GM13976 (cell line): ENCODE data around the gene NPAS3.

Source experiments
- DNase-seq: peaks from one replicate; pipeline ENCODE4 v3.0.0; 2012; ENCODE audit warnings: low spot score
- in situ Hi-C: fragments of 300-500 bp; cut with MboI; formaldehyde crosslinking; loops from one replicate; pipeline ENCODE4 v1.12.0; 2022; ENCODE audit warnings: low sequenced_read_pairs, mixed read lengths, inconsistent platforms; ENCODE audit not compliant: unreplicated experiment
- TF ChIP-seq, protein P1 (sequence below): IDR thresholded peaks from 2 replicates; pipeline ENCODE4 v1.5.1; 2012; ENCODE audit warnings: borderline replicate concordance, mild to moderate bottlenecking; ENCODE audit not compliant: insufficient read depth; ENCODE audit errors: extremely low read depth, missing control alignments, control extremely low read depth

Gene NPAS3

DNA sequence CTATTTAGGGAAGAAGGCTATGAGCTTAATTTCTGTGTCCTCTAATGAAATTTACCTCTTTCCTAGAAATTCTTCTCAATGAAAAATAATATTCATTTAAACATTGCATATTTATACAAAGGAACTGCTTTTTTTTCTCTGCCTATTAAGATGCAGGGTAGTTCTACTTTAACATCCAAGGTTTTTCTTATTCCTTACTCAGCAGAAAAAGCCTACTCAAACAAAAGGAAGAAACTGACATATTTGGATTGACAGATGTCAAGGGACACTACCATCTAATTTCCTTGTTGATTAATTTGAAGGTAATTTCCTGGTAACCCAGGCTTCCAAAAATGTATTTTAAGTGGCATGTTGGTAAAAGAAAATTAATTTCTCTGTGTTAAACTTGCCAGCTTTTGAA, 819.9 kb downstream of the NPAS3 start:
- in situ Hi-C loops, result no loop called here
- no peak for DNase-seq
- TF ChIP-seq, protein P1, sequence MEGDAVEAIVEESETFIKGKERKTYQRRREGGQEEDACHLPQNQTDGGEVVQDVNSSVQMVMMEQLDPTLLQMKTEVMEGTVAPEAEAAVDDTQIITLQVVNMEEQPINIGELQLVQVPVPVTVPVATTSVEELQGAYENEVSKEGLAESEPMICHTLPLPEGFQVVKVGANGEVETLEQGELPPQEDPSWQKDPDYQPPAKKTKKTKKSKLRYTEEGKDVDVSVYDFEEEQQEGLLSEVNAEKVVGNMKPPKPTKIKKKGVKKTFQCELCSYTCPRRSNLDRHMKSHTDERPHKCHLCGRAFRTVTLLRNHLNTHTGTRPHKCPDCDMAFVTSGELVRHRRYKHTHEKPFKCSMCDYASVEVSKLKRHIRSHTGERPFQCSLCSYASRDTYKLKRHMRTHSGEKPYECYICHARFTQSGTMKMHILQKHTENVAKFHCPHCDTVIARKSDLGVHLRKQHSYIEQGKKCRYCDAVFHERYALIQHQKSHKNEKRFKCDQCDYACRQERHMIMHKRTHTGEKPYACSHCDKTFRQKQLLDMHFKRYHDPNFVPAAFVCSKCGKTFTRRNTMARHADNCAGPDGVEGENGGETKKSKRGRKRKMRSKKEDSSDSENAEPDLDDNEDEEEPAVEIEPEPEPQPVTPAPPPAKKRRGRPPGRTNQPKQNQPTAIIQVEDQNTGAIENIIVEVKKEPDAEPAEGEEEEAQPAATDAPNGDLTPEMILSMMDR, result no peak

DNA sequence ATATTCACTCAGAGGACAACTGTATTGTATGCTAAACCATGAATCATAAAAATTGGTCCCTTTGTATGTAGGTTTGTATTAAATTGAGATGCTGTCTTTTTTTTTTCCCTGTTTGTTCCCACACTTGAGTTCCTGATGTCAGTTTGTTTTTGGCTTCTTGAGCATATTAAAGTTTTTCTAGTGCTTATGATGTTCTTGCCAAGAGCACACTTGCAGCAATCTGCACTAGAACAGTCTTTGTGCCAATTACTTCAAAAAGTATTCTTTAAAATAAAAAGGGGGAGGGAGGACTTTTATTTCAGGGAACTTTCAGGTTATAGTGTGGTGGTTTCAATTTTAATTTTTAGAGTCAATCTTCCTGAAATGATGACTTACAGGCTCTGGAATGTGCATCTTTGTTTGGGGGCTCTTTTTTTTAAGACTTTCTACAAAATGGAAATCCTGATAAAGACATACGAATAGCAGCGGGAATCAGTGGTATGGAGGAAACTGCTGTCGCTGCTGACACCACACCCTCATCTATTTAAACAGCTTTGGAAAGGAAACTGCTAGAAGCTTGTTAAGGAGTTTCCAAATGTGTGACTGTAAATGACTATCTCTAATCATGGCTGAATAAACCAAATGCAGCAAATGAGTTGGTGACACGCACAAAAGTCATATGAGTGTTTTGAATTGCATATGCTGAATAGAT, 823.6 kb downstream of the NPAS3 start:
- TF ChIP-seq, protein P1, result no peak
- in situ Hi-C loops, result no loop called here
- DNase-seq, result no peak

DNA sequence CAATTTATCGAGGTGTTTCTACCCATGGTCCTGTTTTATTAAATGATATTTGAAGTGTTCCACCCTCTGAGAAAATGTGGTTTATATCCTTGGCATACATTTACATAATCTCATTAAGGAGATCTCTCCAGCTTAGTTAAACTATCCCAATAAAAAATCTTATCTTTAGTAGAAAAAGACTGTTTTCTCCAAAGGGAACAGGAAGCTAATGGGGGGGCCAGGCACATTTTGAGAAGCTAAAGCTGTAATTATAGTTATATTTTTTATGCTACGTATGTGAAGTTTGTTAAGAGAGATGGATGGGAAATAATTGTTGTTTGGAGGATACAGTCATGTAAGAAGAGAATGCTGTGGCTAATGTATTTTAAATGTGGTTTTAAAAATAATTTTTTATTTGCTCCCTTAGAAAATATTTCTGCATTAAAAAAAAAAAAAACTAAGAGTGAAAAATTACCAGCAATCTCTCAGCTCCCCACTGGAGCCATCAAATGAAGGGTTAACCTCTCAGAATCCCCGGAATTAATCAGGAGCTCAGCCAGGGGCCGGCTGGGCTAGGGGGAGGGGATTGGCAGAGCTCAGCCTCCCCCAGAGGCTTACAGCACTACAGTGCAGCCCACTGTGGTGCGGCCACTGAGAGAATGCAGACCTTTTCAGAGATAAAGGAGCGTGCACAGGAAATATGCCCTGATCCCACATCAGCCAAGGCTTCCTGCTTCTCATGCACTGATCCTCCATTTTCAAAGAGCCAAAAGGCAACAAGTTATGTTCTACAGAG, 826.4 kb downstream of the NPAS3 start:
- TF ChIP-seq, protein P1, result no peak
- DNase-seq, result no peak
- in situ Hi-C loops, result no loop called here

DNA sequence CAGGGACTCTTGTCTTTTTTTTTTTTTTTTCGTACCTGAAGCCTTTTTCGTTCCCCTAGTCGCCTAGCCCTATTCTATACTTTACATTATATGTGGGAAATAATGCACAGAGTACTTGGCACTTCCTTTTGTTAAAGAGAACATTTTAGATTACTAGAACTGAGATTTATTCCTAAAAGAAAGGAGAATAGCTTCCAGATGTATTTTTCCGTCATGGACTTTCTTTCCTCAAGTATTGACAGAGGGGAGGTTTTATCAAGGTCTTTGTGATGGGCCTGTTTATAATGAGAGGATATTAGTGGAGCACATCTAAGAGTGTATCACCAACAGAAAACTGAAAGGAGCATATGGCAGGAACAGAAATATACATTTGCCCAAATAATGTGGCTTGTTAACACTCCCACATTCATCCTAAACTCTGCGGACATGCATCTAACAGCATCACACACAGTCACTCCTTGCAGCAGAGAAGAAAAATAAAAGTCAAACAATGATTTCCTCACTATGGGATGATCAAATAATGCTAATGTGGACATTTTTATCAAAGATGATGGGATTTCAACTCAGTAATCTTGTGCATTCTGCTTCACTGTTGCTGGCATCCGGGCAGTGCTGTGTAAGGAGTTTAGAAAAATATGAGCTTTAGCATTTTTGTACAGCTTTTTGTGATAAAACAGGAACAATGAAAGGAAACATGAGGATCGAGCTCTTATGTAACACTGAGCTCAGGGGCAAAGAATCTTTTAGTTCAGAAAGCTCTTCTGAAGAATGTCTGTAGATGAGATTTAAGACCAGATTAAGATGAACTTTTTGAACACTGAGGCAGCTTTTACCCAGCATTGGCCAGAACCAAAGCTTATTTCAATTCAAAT, 829.1 kb downstream of the NPAS3 start:
- in situ Hi-C loops, result no loop called here
- no peak for DNase-seq
- TF ChIP-seq, protein P1, result no peak

DNA sequence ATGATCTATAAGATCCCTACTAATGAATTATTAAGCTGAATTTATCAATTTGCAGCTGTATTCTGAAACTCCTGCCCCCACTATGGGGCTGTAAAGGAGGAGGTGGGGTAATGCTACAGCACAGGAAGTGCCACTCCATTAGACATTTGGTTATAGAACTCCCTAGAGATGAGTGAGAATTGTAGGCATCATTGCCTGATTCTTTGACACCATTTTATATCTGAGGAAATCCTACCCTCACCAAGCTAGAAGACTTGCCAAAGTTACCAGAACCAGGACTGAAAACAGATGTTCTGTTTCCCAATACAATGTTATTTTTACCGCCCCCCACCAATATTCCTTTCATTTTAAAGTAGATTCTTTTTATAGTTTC, 829.8 kb downstream of the NPAS3 start:
- no peak for DNase-seq
- TF ChIP-seq, protein P1, result no peak
- in situ Hi-C loops, result no loop called here
